ENCODE data around the gene CHCHD3.

- TF ChIP-seq CTCF (conservative IDR thresholded peaks at IDR 0.05; ENCODE audit: low read length) = no peak
- no peak for TF ChIP-seq EZH2phosphoT487 (IDR thresholded peaks at IDR 0.05; ENCODE audit: borderline replicate concordance, low read depth, low read length)
Observed at GRCh38 chr7:133091943-133092464, 10.1 kb upstream of the CHCHD3 start.
